ENCODE measurements around the gene NCBP3. TPM values are rescaled to one million over a fixed set of nuclear protein-coding genes. Genes with fewer than 3 reads are reported as not detected.

Gene NCBP3
- total and polyA plus RNA-seq, 2 of the 4 experiments (the other 2 are of a cell fraction), result 10.8 to 13.5 TPM

DNA sequence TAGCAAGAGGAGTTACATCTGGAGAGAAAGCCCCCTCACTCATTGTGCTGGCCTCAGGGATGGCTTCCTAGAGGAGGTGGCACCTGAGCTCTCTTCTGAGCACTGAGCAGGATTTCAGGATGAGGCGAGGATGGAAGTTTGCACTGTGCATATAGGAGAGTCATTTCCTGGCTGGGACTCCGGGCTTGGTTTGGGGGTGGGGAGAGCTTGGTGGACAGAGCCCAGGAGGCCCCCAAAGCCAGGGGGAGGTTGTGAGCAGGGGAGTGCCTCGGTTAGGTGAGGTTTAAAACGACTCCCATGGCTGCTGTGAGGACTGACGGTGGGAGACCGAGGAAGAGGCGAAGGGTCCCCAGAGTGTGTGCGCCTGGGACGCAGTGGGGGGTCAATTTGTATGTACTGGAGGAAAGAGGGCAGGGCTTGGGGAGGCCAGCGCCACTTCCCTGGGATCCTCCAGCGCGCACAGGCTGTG is 45.6 kb upstream of the NCBP3 start:
- 18% methylated on average over 5 of the region's 12 CpGs; no CpG with 5 or more reads in 1 of the 2 experiments for WGBS, 2 experiments (ENCODE audit: extremely low coverage in 2 of 2, insufficient read length in 1 of 2)
- Histone ChIP-seq H2BK120ac (ENCODE audit: low read depth, low read length) (peak overlapping the region; percentile 35; the same call in 1 of the 2 replicates), H4K5ac (ENCODE audit: low read depth, low read length) (no peak overlapping the region), H2BK20ac (ENCODE audit: low read depth, low read length) (no peak overlapping the region), H3K4me2 (ENCODE audit: low read depth, low read length) (peak overlapping the region; percentile 87), H4K91ac (ENCODE audit: insufficient read depth, low read depth, low read length) (peak overlapping the region; percentile 72; the same call in 1 of the 2 replicates), H2BK5ac (ENCODE audit: low read depth, low read length, poor library complexity, severe bottlenecking) (peak overlapping the region; percentile 37), H4K8ac (ENCODE audit: low read depth in 2 of 2, low read length in 2 of 2) (peak overlapping the region in 1 of 2 experiments; percentile 40; a peak in 2 of 4 replicates), H3K4ac (ENCODE audit: low read depth, low read length) (peak overlapping the region; percentile 42; the same call in 1 of the 2 replicates), H3K4me3 (ENCODE audit: insufficient read depth, low read depth, low read length) (peak overlapping the region; percentile 67), H2AK5ac (ENCODE audit: low read depth, low read length) (peak overlapping the region; percentile 84), H3K9me3 (ENCODE audit: control insufficient read depth, insufficient read depth, low read length) (no peaks in the 10 kb centered on the region), H3K56ac (ENCODE audit: extremely low read depth, insufficient read depth, low read length) (no peak overlapping the region), H3K9ac (ENCODE audit: low read depth, low read length) (no peak overlapping the region), H3K27me3 (ENCODE audit: control insufficient read depth, insufficient read depth, low read length) (no peaks in the 10 kb centered on the region), H4K20me1 (ENCODE audit: insufficient read depth, low read length) (peaks cover 6% of the 10 kb centered on the region; the same call in 1 of the 2 replicates), H3K79me1 (ENCODE audit: low read depth in 1 of 2, low read length in 2 of 2) (peaks cover 11 to 52% of the 10 kb centered on the region in 2 experiments; a peak in 3 of 4 replicates), H2BK15ac (ENCODE audit: low read depth, low read length) (peak overlapping the region; percentile 34; the same call in 1 of the 3 replicates), H2AFZ (replicated peaks; ENCODE audit: low read length, poor library complexity) (peak overlapping the region; percentile 92), H3K36me3 (ENCODE audit: control insufficient read depth, insufficient read depth, low read length) (no peaks in the 10 kb centered on the region), H3K27ac (ENCODE audit: insufficient read depth, low read length) (no peak overlapping the region; the same call in 1 of the 2 replicates), H3K14ac (replicated peaks; ENCODE audit: low read depth, low read length) (peak overlapping the region; percentile 52; the same call in 1 of the 2 replicates), H3K9me1 (ENCODE audit: insufficient read depth, low read length) (peaks cover 29% of the 10 kb centered on the region), H2AK9ac (replicated peaks; ENCODE audit: low read depth, low read length, poor library complexity) (peak overlapping the region; percentile 90), H3K18ac (ENCODE audit: low read depth, low read length) (no peak overlapping the region), H3K23ac (ENCODE audit: low read depth, low read length) (0 out of 2 replicates have a peak overlapping the region, but pooled peaks have one; percentile 32), H3K4me1 (ENCODE audit: control insufficient read depth, insufficient read depth, low read length) (peaks cover 41% of the 10 kb centered on the region)
- ATAC-seq (ENCODE audit: low read depth), result no peak
- dilution Hi-C loops (cut with HindIII; ENCODE audit: low sequenced_read_pairs, unreplicated experiment) (no loop called here), in situ Hi-C loops (cut with MboI; ENCODE audit: low sequenced_read_pairs) (no loop called here), intact Hi-C loops (cut with micrococcal nuclease) (loop anchor here (2.0 kb wide), 1 partner anchor 45 kb away; the partner anchor contains the start of gene NCBP3)
- no TSS peak for BruUV-seq (replicated peaks)
- CTCF ChIA-PET, result no interaction called here
- no peak for TF ChIP-seq MAZ (IDR thresholded peaks at IDR 0.05; ENCODE audit: borderline replicate concordance, low read depth, low read length)
- TF ChIP-seq POLR2A (IDR thresholded peaks at IDR 0.05; ENCODE audit: low read depth, low read length), result no peak
- no peak for TF ChIP-seq RAD21 (IDR thresholded peaks at IDR 0.05; ENCODE audit: low read length)
- no peak for TF ChIP-seq FOS (IDR thresholded peaks at IDR 0.05; ENCODE audit: low read depth, low read length)
- no peak for TF ChIP-seq BHLHE40 (IDR thresholded peaks at IDR 0.05; ENCODE audit: low read depth, low read length)
- TF ChIP-seq, protein P1, sequence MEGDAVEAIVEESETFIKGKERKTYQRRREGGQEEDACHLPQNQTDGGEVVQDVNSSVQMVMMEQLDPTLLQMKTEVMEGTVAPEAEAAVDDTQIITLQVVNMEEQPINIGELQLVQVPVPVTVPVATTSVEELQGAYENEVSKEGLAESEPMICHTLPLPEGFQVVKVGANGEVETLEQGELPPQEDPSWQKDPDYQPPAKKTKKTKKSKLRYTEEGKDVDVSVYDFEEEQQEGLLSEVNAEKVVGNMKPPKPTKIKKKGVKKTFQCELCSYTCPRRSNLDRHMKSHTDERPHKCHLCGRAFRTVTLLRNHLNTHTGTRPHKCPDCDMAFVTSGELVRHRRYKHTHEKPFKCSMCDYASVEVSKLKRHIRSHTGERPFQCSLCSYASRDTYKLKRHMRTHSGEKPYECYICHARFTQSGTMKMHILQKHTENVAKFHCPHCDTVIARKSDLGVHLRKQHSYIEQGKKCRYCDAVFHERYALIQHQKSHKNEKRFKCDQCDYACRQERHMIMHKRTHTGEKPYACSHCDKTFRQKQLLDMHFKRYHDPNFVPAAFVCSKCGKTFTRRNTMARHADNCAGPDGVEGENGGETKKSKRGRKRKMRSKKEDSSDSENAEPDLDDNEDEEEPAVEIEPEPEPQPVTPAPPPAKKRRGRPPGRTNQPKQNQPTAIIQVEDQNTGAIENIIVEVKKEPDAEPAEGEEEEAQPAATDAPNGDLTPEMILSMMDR (conservative IDR thresholded peaks at IDR 0.05; ENCODE audit: low read depth, low read length), result no peak
- no peak for TF ChIP-seq CEBPB (IDR thresholded peaks at IDR 0.05; ENCODE audit: low read depth, low read length)
- TF ChIP-seq RCOR1 (IDR thresholded peaks at IDR 0.05; ENCODE audit: insufficient replicate concordance, low read length), result no peak
- TF ChIP-seq, protein P2, sequence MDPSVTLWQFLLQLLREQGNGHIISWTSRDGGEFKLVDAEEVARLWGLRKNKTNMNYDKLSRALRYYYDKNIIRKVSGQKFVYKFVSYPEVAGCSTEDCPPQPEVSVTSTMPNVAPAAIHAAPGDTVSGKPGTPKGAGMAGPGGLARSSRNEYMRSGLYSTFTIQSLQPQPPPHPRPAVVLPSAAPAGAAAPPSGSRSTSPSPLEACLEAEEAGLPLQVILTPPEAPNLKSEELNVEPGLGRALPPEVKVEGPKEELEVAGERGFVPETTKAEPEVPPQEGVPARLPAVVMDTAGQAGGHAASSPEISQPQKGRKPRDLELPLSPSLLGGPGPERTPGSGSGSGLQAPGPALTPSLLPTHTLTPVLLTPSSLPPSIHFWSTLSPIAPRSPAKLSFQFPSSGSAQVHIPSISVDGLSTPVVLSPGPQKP (IDR thresholded peaks at IDR 0.05; ENCODE audit: borderline replicate concordance, low read depth, low read length), result no peak
- no peak for TF ChIP-seq MAFK (IDR thresholded peaks at IDR 0.05; ENCODE audit: low read depth, low read length)
- TF ChIP-seq, protein P3, sequence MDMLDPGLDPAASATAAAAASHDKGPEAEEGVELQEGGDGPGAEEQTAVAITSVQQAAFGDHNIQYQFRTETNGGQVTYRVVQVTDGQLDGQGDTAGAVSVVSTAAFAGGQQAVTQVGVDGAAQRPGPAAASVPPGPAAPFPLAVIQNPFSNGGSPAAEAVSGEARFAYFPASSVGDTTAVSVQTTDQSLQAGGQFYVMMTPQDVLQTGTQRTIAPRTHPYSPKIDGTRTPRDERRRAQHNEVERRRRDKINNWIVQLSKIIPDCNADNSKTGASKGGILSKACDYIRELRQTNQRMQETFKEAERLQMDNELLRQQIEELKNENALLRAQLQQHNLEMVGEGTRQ (IDR thresholded peaks at IDR 0.05; ENCODE audit: low read depth, low read length), result no peak
- no peak for TF ChIP-seq RFX5 (IDR thresholded peaks at IDR 0.05; ENCODE audit: low read depth, low read length)
- TF ChIP-seq SMC3 (IDR thresholded peaks at IDR 0.05; ENCODE audit: low read depth, low read length), result no peak
- TF ChIP-seq MXI1 (IDR thresholded peaks at IDR 0.05; ENCODE audit: borderline replicate concordance, low read depth, low read length), result no peak
- no peak for TF ChIP-seq NFE2L2 (IDR thresholded peaks at IDR 0.05; ENCODE audit: low read depth, low read length)
- TF ChIP-seq CHD1 (IDR thresholded peaks at IDR 0.05; ENCODE audit: low read depth, low read length), result no peak
- peak; percentile 15 for DNase-seq
- POLR2A ChIA-PET (ENCODE audit: unreplicated experiment), result no interaction called here

All from IMR-90 (cell line).